HUES64 (cell line): Measurements from ENCODE around the gene MYO1D.

Experiments used
- H3K27ac ChIP-seq: 2 replicates; pipeline ENCODE4 v1.7.0; 2013; ENCODE audit warnings: low read depth, low read length, inconsistent platforms
- H3K27me3 ChIP-seq: 2 replicates; pipeline ENCODE4 v1.6.1; 2013; ENCODE audit warnings: mild to moderate bottlenecking, low read length; ENCODE audit not compliant: insufficient read depth
- H3K36me3 ChIP-seq: 2 replicates; pipeline ENCODE4 v1.6.1; 2013; ENCODE audit warnings: mild to moderate bottlenecking, low read length; ENCODE audit not compliant: insufficient read depth
- H3K4me1 ChIP-seq: 2 replicates; pipeline ENCODE4 v1.6.1; 2013; ENCODE audit warnings: mild to moderate bottlenecking, low read length, moderate library complexity; ENCODE audit not compliant: insufficient read depth
- H3K4me3 ChIP-seq: 2 replicates; pipeline ENCODE4 v1.5.1; 2013; ENCODE audit warnings: mild to moderate bottlenecking, low read length, moderate library complexity
- H3K9ac ChIP-seq: 2 replicates; pipeline ENCODE4 v1.6.1; 2013; ENCODE audit warnings: mild to moderate bottlenecking, low read depth, low read length
- H3K9me3 ChIP-seq: 2 replicates; pipeline ENCODE4 v1.6.1; 2013; ENCODE audit warnings: low read depth, low read length; ENCODE audit not compliant: insufficient read depth
- WGBS: fragments of 150-250, 120-280 bp; methylation state at CpG from one replicate; pipeline ENCODE4 v1.1.7; 2013; ENCODE audit warnings: missing lambda C conversion rate; 5-methylcytosine and 5-hydroxymethylcytosine counted together

The MYO1D gene

GRCh38 chr17:32798938-32799337 lies 78.0 kb downstream of the MYO1D start:
- H3K4me3 ChIP-seq = no peak overlapping the region
- no CpG with 5 or more reads among the region's 1 CpG for WGBS
- H3K36me3 ChIP-seq = no peaks in the 10 kb centered on the region
- no peak overlapping the region for H3K9ac ChIP-seq
- H3K27ac ChIP-seq = no peak overlapping the region
- no peaks in the 10 kb centered on the region for H3K27me3 ChIP-seq
- no peaks in the 10 kb centered on the region for H3K4me1 ChIP-seq
- H3K9me3 ChIP-seq = no peaks in the 10 kb centered on the region

DNA sequence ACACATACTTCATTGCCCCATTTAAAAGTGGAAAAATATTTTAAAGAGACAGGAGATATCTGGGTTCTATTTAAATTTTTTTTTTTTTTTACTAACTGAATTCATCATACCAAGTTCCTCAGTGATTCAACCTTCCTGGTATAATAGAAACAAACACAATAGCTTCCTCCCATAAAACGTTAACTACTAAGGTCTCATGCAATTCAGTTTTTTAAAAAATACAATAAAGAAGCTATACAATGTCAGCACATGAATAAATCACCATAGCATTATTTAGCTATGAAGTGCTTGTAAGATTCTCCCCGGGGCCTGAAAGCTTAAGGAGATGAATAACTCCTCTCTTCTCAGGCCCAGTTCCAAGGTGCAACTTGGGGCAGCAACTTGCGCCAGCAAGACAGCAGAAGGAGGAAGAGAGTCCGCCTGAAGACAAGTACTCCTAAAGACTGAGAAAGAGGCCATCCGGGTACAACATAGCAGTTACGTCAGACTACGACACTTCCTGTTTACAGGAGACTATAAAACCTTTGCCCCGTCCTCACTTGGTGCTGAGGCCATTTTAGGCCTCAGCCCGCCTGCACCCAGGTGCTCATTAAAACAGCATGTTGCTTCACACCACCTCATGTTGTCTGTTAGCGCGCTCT lies 81.5 kb downstream of the MYO1D start:
- H3K4me1 ChIP-seq = no peaks in the 10 kb centered on the region
- no peaks in the 10 kb centered on the region for H3K27me3 ChIP-seq
- no peak overlapping the region for H3K4me3 ChIP-seq
- H3K9me3 ChIP-seq = no peaks in the 10 kb centered on the region
- WGBS = 90% methylated on average over 11 of the region's 11 CpGs
- H3K36me3 ChIP-seq = no peaks in the 10 kb centered on the region
- no peak overlapping the region for H3K27ac ChIP-seq
- H3K9ac ChIP-seq = no peak overlapping the region

- Histone ChIP-seq H3K4me3 (no peak overlapping the region), H3K9ac (no peak overlapping the region), H3K9me3 (no peaks in the 10 kb centered on the region), H3K36me3 (no peaks in the 10 kb centered on the region), H3K4me1 (no peaks in the 10 kb centered on the region), H3K27me3 (no peaks in the 10 kb centered on the region), H3K27ac (no peak overlapping the region)
- 95% methylated on average over 7 of the region's 7 CpGs for WGBS
Measured at GRCh38 chr17:32794533-32795246, 82.2 kb downstream of the MYO1D start.

GRCh38 chr17:32793841-32794240 lies 83.1 kb downstream of the MYO1D start:
- 95% methylated on average over 4 of the region's 4 CpGs for WGBS
- no peaks in the 10 kb centered on the region for H3K9me3 ChIP-seq
- no peaks in the 10 kb centered on the region for H3K4me1 ChIP-seq
- H3K9ac ChIP-seq = no peak overlapping the region
- no peaks in the 10 kb centered on the region for H3K27me3 ChIP-seq
- no peak overlapping the region for H3K27ac ChIP-seq
- no peaks in the 10 kb centered on the region for H3K36me3 ChIP-seq
- H3K4me3 ChIP-seq = no peak overlapping the region

DNA sequence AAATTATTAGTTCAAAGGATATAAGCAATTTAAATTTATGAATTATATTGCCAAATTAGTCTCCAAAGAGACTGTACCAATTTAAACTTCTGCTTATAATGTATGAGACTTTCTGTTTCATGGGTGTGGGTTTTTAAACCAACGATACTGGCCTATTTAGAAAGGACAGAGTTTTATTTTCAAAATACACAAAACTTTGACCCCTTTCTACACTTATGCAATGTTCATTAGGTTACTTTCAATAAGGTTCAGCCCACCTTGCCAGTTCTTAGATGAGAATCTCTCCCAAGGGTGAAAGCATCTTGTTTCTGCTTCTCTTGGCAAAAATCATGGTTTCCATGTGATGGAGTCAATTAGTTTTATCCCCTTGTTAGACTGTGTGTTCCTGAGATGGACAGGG lies 84.7 kb downstream of the MYO1D start:
- Histone ChIP-seq H3K27me3 (no peaks in the 10 kb centered on the region), H3K36me3 (no peaks in the 10 kb centered on the region), H3K9me3 (no peaks in the 10 kb centered on the region), H3K4me1 (no peaks in the 10 kb centered on the region), H3K27ac (no peak overlapping the region), H3K4me3 (no peak overlapping the region), H3K9ac (no peak overlapping the region)
- WGBS = 88% methylated on average over 1 of the region's 1 CpG

- no peaks in the 10 kb centered on the region for H3K9me3 ChIP-seq
- H3K4me1 ChIP-seq = no peaks in the 10 kb centered on the region
- H3K4me3 ChIP-seq = no peak overlapping the region
- H3K36me3 ChIP-seq = no peaks in the 10 kb centered on the region
- no peak overlapping the region for H3K27ac ChIP-seq
- 100% methylated on average over 3 of the region's 3 CpGs for WGBS
- H3K9ac ChIP-seq = no peak overlapping the region
- H3K27me3 ChIP-seq = no peaks in the 10 kb centered on the region
Measured at GRCh38 chr17:32786169-32786568, 90.8 kb downstream of the MYO1D start.

GRCh38 chr17:32784113-32784512 lies 92.8 kb downstream of the MYO1D start:
- Histone ChIP-seq H3K9ac (no peak overlapping the region), H3K4me3 (no peak overlapping the region), H3K36me3 (no peaks in the 10 kb centered on the region), H3K27me3 (no peaks in the 10 kb centered on the region), H3K4me1 (no peaks in the 10 kb centered on the region; the same call in 1 of the 2 replicates), H3K9me3 (no peaks in the 10 kb centered on the region), H3K27ac (no peak overlapping the region)
- WGBS = 86% methylated on average over 3 of the region's 3 CpGs

DNA sequence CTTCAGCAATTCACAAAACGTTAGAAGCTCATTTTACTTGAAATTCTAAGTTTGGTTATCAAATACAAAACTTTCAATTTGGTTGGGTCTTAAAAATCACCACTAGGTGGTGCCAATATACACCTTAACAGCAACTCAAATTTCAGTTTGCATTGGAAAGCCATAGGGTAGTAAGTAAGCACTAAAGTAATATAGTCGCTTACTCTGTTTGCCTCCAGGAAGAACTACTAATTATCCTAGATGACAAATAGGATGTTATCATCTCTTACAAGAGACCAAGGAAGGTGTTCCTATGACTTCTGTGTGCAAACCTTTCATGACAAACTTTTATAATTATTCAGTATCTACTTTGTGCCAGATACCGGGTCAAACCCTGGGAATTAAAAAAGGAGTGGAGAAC lies 93.3 kb downstream of the MYO1D start:
- WGBS = 0% methylated on average over 1 of the region's 3 CpGs
- no peaks in the 10 kb centered on the region for H3K27me3 ChIP-seq

DNA sequence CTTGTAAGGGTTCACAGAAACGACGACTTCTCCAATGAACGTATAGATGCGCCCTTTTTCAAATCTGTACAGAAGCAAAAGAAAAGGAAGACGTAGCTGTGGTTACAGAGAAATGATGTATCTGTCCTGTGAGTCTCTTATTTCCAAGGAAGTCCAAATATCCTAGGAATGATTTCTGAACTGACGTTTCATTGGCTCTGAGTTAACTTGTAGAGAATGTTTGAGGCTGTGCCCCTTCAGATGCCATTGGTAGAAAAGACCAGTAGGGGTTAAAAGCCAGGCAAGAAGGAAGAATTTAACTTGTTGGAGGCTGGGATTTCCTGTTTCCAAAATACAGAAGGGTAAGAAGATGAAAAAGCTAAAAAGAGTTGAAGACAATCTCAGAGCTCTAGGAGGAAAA lies 96.2 kb downstream of the MYO1D start:
- Histone ChIP-seq H3K36me3 (no peaks in the 10 kb centered on the region), H3K4me1 (no peaks in the 10 kb centered on the region; the same call in 1 of the 2 replicates), H3K27ac (no peak overlapping the region), H3K9me3 (no peaks in the 10 kb centered on the region), H3K27me3 (no peaks in the 10 kb centered on the region), H3K9ac (no peak overlapping the region), H3K4me3 (no peak overlapping the region)
- 89% methylated on average over 6 of the region's 6 CpGs for WGBS

More for the DNA sequence above, 93.3 kb downstream of the MYO1D start:
- H3K9me3 ChIP-seq = no peaks in the 10 kb centered on the region
- no peaks in the 10 kb centered on the region; the same call in 1 of the 2 replicates for H3K4me1 ChIP-seq
- no peaks in the 10 kb centered on the region for H3K36me3 ChIP-seq
- no peak overlapping the region for H3K4me3 ChIP-seq
- H3K27ac ChIP-seq = no peak overlapping the region
- H3K9ac ChIP-seq = no peak overlapping the region

DNA sequence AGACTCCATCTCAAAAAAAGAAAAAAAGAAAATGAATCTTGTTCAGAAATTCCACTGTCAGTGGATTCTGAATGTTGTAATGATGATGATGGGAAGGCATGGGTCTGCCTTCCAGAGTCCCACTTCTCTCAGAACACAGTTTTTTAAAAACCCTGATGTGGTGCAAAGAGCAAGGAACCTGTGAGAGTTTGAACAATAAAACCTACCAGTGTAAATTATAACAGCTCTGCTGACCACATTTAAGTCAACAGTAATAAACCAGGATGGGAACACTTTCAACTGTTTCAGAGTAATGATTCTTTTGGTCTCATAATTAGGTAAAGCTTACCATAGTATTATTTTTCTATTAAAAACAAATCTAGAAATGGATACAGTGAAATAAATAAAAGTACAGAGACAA lies 99.0 kb downstream of the MYO1D start:
- no peak overlapping the region for H3K9ac ChIP-seq
- no peaks in the 10 kb centered on the region; the same call in 1 of the 2 replicates for H3K4me1 ChIP-seq
- H3K27ac ChIP-seq = no peak overlapping the region
- H3K4me3 ChIP-seq = no peak overlapping the region
- no peaks in the 10 kb centered on the region for H3K9me3 ChIP-seq
- H3K36me3 ChIP-seq = no peaks in the 10 kb centered on the region
- no peaks in the 10 kb centered on the region for H3K27me3 ChIP-seq

DNA sequence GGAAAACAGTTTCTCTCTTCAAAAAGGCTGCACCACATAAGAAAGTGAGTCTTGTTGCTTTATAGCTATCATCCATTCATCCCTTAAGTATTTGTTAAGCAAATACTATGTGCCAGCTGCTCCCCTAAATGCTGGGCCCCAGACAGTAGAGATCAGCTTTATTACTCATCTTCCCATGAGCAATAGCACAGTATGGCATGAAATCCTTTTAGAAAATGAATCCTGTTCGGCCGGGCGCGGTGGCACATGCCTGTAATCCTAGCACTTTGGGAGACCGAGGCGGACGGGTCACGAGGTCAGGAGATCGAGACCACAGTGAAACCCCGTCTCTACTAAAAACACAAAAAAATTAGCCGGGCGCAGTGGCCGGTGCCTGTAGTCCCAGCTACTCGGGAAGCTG lies 99.5 kb downstream of the MYO1D start:
- Histone ChIP-seq H3K9me3 (no peaks in the 10 kb centered on the region), H3K36me3 (no peaks in the 10 kb centered on the region), H3K27ac (no peak overlapping the region), H3K4me3 (no peak overlapping the region), H3K4me1 (no peaks in the 10 kb centered on the region; the same call in 1 of the 2 replicates), H3K27me3 (no peaks in the 10 kb centered on the region), H3K9ac (no peak overlapping the region)
- WGBS = 95% methylated on average over 14 of the region's 14 CpGs
